VCaP (cell line): Measurements from ENCODE around the gene CDK15.

ENCODE experiments used
- H3K27ac ChIP-seq: fragments of 450-650 bp; 2 replicates; pipeline ENCODE4 v1.5.1; 2017
- TF ChIP-seq, protein P1 (sequence below): fragments of 450-650 bp; conservative IDR thresholded peaks from 2 replicates; pipeline ENCODE4 v1.5.1; 2017; ENCODE audit warnings: mild to moderate bottlenecking, moderate library complexity

Gene CDK15

GRCh38 chr2:201780674-201781493 is 25.5 kb upstream of the CDK15 start, which contains the start of gene ALS2:
TSS of gene ALS2 (minus strand) at chr2:201780933. CDS start at chr2:201768885, 12,048 bp downstream.
- TF ChIP-seq, protein P1, sequence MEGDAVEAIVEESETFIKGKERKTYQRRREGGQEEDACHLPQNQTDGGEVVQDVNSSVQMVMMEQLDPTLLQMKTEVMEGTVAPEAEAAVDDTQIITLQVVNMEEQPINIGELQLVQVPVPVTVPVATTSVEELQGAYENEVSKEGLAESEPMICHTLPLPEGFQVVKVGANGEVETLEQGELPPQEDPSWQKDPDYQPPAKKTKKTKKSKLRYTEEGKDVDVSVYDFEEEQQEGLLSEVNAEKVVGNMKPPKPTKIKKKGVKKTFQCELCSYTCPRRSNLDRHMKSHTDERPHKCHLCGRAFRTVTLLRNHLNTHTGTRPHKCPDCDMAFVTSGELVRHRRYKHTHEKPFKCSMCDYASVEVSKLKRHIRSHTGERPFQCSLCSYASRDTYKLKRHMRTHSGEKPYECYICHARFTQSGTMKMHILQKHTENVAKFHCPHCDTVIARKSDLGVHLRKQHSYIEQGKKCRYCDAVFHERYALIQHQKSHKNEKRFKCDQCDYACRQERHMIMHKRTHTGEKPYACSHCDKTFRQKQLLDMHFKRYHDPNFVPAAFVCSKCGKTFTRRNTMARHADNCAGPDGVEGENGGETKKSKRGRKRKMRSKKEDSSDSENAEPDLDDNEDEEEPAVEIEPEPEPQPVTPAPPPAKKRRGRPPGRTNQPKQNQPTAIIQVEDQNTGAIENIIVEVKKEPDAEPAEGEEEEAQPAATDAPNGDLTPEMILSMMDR = no peak

DNA sequence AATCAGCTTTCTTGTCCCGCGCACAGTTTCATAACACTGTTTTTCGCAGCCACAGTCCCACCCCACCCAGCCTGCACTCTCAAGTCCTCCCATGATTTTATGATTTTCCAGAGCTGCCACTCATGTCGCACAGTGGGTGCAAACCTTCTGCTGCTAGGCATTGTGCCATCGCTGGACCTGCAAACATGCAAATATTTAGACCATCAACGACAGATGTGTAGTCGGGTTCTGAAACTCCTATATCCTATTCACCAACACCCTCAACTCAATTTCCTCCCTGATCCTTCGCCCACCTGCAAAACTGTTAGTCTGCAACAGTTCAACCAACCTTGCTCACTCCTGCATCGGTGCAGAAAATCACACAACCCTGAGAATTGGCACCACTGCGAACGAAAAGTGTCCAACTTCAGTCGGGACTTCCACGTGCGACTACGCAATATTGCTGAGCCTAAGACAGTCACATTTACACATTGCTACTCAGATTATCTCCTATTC is 24.7 kb upstream of the CDK15 start:
- H3K27ac ChIP-seq = peak overlapping the region; percentile 84
- TF ChIP-seq, protein P1 = no peak

More at GRCh38 chr2:201780674-201781493, 25.5 kb upstream of the CDK15 start, which contains the start of gene ALS2:
- H3K27ac ChIP-seq = peak within 1 kb of the TSS; percentile 84

GRCh38 chr2:201784563-201784962 is 21.8 kb upstream of the CDK15 start:
- H3K27ac ChIP-seq = no peak overlapping the region
- TF ChIP-seq, protein P1 = no peak

- TF ChIP-seq, protein P1 = no peak
- H3K27ac ChIP-seq = no peak overlapping the region
These were observed 21.2 kb upstream of the CDK15 start for GRCh38 chr2:201785135-201785534.

DNA sequence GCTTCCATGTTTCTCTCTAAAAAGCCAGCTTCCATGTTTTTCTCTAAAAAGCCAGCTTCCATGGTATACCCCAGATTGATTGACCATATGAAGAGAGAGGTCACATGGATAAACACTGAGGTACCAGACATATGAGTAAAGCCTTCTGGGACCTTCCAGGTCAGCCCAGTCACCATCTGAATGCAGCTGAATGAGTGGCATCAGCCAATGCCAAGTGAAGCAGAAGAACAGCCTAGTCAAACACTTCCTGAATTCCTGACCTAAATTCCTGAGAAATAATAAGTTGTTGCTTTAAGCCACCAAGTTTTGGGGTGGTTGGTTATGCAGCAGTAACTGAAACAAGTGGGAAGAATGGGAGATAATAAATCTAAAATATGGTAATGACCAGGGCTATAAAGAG is 19.9 kb upstream of the CDK15 start:
- H3K27ac ChIP-seq = no peak overlapping the region
- TF ChIP-seq, protein P1 = no peak

- H3K27ac ChIP-seq = no peak overlapping the region
These were observed 18.0 kb upstream of the CDK15 start for GRCh38 chr2:201788371-201788770.

GRCh38 chr2:201789395-201789794 is 16.9 kb upstream of the CDK15 start:
- no peak overlapping the region for H3K27ac ChIP-seq
- TF ChIP-seq, protein P1 = no peak

More at GRCh38 chr2:201788371-201788770, 18.0 kb upstream of the CDK15 start:
- TF ChIP-seq, protein P1 = no peak
